ENCODE data around the gene SQOR.

Gene SQOR

GRCh38 chr15:45667002-45667401 is 32.2 kb downstream of the SQOR start:
- TF ChIP-seq CTCF (IDR thresholded peaks at IDR 0.05): no peak

- no peak for TF ChIP-seq CTCF (IDR thresholded peaks at IDR 0.05)
Measured at GRCh38 chr15:45668386-45668785, 33.6 kb downstream of the SQOR start.

GRCh38 chr15:45669422-45669821 is 34.6 kb downstream of the SQOR start:
- no peak for TF ChIP-seq CTCF (IDR thresholded peaks at IDR 0.05)

- TF ChIP-seq CTCF (IDR thresholded peaks at IDR 0.05): no peak
Measured at GRCh38 chr15:45670091-45670490, 35.3 kb downstream of the SQOR start.

DNA sequence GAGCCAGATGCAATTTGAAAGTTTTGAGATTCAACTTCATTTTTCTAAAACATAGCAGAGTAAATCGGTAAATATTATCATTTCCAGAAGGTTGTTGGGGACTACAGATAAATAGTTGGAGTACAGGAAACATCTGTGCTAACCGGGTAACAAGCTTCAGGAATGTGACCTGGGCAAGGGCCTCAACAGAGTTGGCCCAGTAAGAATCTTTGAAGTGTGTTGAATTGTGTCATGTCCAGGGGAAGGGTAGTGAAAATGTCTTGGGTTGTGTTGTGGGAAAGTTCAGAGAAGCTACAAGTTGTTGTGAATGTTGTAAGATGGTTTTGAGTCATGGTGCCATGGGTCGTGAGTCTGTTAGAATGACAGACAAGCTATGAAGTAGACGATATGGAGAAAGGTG is 35.7 kb downstream of the SQOR start:
- TF ChIP-seq CTCF (IDR thresholded peaks at IDR 0.05): no peak

GRCh38 chr15:45674677-45675076 is 39.8 kb downstream of the SQOR start:
- TF ChIP-seq CTCF (IDR thresholded peaks at IDR 0.05): no peak

GRCh38 chr15:45677797-45678196 is 43.0 kb downstream of the SQOR start:
- no peak for TF ChIP-seq CTCF (IDR thresholded peaks at IDR 0.05)

DNA sequence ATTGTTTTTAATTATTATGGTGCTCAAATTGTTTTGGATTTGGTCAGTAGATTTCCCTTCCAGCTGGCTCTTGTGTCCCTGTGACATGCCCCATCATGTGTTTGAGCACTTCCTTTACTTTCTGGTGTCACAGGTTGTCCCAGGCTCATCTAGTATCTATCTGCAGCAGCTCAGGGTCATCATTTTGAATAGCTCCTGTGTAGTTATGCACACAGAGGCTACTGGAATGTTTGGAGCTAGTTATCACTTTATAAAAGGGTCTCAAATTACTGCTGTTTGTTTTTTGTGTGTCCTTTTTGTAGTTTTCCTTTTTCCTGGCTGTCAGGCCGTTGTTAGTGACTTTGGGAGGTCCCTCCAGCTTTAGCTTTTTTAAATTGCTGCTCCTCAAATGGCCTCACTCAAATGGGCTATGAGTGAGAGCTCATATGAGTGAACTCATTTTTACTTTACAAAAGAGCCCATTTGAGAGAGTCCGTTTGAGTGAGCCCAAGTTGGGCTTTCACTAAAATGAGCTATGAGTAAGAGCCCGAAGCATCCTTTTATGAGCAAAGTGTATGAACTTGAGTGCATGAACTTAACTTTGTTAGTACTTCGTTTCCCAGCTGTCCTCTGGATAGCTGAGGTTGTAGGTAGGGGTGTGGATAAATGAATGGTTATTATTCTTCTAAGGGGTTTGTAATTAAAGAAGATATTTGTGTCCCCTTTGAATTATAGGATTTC is 43.8 kb downstream of the SQOR start:
- TF ChIP-seq CTCF (IDR thresholded peaks at IDR 0.05): no peak
